ENCODE results near the gene TGM2.

TGM2 gene

DNA sequence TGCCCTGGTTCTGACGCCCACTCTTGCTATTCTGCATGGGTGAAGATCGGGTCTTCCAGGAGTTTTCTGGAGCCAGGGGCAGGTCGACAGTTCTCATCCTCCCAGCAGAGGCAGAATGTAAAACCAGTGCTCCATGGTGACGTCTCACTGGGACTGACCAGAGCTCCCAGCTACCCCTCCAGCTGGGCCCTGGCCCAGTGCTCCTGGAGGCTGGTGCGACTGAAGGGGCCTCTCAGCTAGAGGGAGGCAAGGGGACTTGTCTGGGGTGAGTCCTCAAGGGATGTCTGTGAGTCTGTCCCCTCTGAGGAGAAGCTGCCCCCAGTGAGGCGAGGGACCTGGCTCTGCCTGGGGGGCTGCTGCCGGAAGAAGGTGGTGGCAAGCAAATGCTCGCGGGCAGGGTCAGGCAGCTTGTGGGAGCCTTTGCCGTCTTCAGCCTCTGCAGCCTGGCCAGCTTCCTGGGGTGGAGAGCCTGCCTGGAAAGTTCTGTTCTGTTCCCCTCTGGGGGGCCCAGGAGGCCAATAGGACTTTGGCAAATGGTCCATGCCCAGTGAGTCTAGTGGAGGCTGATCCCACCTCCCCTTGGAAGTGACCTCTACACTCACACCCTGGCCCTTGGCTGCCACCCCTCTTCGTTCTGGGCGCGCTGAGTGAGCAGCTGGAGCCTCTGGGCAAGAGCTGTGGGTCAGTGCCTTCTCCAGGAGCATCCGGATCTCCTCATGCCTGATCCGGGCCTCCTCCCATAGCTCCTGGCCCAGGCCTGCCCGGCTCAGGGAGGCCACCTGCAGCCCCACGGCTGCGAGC lies 47.9 kb upstream of the TGM2 start (continued):
- TF ChIP-seq ZNF513 (tag by site-specific recombination; IDR thresholded peaks at IDR 0.05) (no peak), ZNF521 (tag by site-specific recombination; IDR thresholded peaks at IDR 0.05) (no peak)

DNA sequence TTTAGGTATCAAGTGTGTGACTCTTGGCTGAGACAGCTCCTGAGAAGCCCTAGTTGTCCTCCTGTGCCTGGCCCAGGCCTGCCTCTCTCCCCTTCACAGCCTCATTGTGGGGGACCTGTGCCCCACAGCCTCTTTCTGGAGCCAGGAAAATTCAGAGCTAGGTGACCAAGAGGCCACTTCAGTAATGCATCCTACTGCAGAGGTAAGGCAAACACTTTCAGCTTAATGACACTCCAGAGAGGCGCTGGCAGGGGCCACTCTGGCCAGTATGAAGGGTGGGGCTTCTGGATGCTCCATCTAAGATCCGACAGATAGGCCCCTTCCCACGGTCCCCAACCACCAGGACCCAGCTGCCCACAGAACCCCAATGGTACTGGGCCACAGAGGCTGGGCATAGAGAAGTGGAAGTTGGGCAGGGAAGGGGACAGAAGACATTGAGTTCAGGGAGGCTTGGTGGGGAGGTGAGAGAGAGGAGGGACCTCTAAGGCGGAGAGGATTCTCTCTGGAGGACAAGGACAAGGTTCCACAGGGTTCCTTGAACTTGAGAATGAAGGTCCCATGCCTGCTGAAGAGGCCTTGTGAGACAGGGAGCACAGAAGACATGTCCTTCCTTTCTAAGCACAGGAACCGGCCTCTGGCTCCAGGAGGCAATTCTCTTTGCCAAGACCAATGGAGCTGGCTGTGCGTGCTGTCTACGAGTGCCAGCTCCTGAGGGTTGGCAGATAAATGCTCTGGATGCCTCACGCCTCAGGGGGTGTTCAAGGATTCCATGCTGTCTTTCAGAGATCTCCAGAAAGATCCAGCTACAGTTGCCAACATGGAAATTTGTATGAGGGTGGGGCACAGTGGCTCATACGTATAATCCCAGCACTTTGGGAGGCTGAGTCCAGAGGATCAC lies 46.4 kb upstream of the TGM2 start:
- no peak overlapping the region for H3K4me3 ChIP-seq (ENCODE audit: low read depth, low read length)
- no peaks in the 10 kb centered on the region for H3K9me3 ChIP-seq (ENCODE audit: control insufficient read depth, insufficient read depth, low read depth, low read length)
- POLR2A ChIA-PET: interaction anchor here (0.6 kb wide), 1 partner anchor 66 kb away, joined by 11 read pairs; no protein-coding TSS in a partner anchor
- no peaks in the 10 kb centered on the region for H3K4me1 ChIP-seq (ENCODE audit: control insufficient read depth, insufficient read depth, low read length)
- no peaks in the 10 kb centered on the region for H3K36me3 ChIP-seq (ENCODE audit: control insufficient read depth in 2 of 2, insufficient read depth in 1 of 2, low read length in 2 of 2)
- TF ChIP-seq ZNF223 (tag by site-specific recombination; IDR thresholded peaks at IDR 0.05) (no peak), ZNF660 (tag by site-specific recombination; IDR thresholded peaks at IDR 0.05) (no peak), ZNF704 (tag by site-specific recombination; IDR thresholded peaks at IDR 0.05) (no peak), ZNF664 (tag by site-specific recombination; IDR thresholded peaks at IDR 0.05) (no peak), ZNF510 (tag by site-specific recombination; IDR thresholded peaks at IDR 0.05; ENCODE audit: insufficient replicate concordance) (no peak), ZNF366 (tag by site-specific recombination; conservative IDR thresholded peaks at IDR 0.05) (no peak), ZNF350 (tag by site-specific recombination; IDR thresholded peaks at IDR 0.05) (no peak), ZNF324 (tag by site-specific recombination; IDR thresholded peaks at IDR 0.05) (no peak), ZNF555 (tag by site-specific recombination; conservative IDR thresholded peaks at IDR 0.05) (no peak), ZNF132 (tag by site-specific recombination; IDR thresholded peaks at IDR 0.05; ENCODE audit: borderline replicate concordance) (no peak), ZBTB17 (tag by site-specific recombination; IDR thresholded peaks at IDR 0.05) (no peak), ZNF239 (tag by site-specific recombination; IDR thresholded peaks at IDR 0.05) (no peak), ZBTB7A (tag by site-specific recombination; IDR thresholded peaks at IDR 0.05; ENCODE audit: low read depth) (no peak), EGR2 (tag by site-specific recombination; IDR thresholded peaks at IDR 0.05; ENCODE audit: low read depth) (no peak), ZBTB20 (tag by site-specific recombination; IDR thresholded peaks at IDR 0.05) (no peak), MEIS1 (CRISPR knock-in tag; IDR thresholded peaks at IDR 0.05; ENCODE audit: borderline replicate concordance) (no peak), ZBTB11 (tag by site-specific recombination; conservative IDR thresholded peaks at IDR 0.05; ENCODE audit: low read depth) (no peak), KLF1 (tag by site-specific recombination; IDR thresholded peaks at IDR 0.05) (no peak), ZNF433 (tag by site-specific recombination; IDR thresholded peaks at IDR 0.05; ENCODE audit: low read depth) (no peak), ELK4 (IDR thresholded peaks at IDR 0.05; ENCODE audit: borderline replicate concordance, low read depth, low read length) (no peak)
- no peak overlapping the region for H3K27ac ChIP-seq (ENCODE audit: extremely low read depth, low read depth, low read length)
- CTCF ChIA-PET: interaction anchor here (0.8 to 3.5 kb wide), 3 partner anchors 9 to 154 kb away, joined by 3 to 25 read pairs (median 6); no protein-coding TSS in a partner anchor
